Hepatocyte (in vitro differentiated cells): ENCODE measurements around the gene NAP1L4. TPM values are rescaled to one million over a fixed set of nuclear protein-coding genes. Genes with fewer than 3 reads are reported as not detected.
A peak's percentile ranks its signal among the peaks of the same experiment; 100 is the strongest.

Source experiments
- DNase-seq: peaks from one replicate; pipeline ENCODE4 v3.0.0-alpha.2; 2016; ENCODE audit warnings: low spot score
- H2AFZ ChIP-seq: fragments of 200-600 bp; sonication (generic); 2 replicates; pipeline ENCODE4 v1.6.0; 2016; ENCODE audit warnings: antibody characterized with exemption, mild to moderate bottlenecking
- H3K27ac ChIP-seq: fragments of 200-600 bp; sonication (generic); 2 replicates; pipeline ENCODE4 v1.5.1; 2016; ENCODE audit warnings: mild to moderate bottlenecking
- H3K27me3 ChIP-seq: fragments of 200-600 bp; sonication (generic); 2 replicates; pipeline ENCODE4 v1.6.1; 2016
- H3K36me3 ChIP-seq: fragments of 200-600 bp; sonication (generic); replicated peaks from 2 replicates; pipeline ENCODE4 v1.5.1; 2016; ENCODE audit warnings: low read depth; ENCODE audit not compliant: insufficient read depth
- H3K4me1 ChIP-seq: fragments of 200-600 bp; sonication (generic); 2 replicates; pipeline ENCODE4 v1.5.1; 2016; ENCODE audit warnings: mild to moderate bottlenecking, moderate library complexity; ENCODE audit not compliant: insufficient read depth
- H3K4me2 ChIP-seq: fragments of 200-600 bp; sonication (generic); 2 replicates; pipeline ENCODE4 v1.6.0; 2016
- H3K4me3 ChIP-seq: fragments of 200-600 bp; sonication (generic); 2 replicates; pipeline ENCODE4 v1.5.1; 2016; ENCODE audit warnings: mild to moderate bottlenecking
- H3K79me2 ChIP-seq: fragments of 200-600 bp; sonication (generic); 2 replicates; pipeline ENCODE4 v1.6.0; 2017; ENCODE audit warnings: mild to moderate bottlenecking
- H3K9me2 ChIP-seq: fragments of 200-600 bp; sonication (generic); replicated peaks from 2 replicates; pipeline ENCODE4 v1.6.0; 2017; ENCODE audit warnings: mild to moderate bottlenecking; ENCODE audit not compliant: insufficient read depth
- H3K9me3 ChIP-seq: fragments of 200-600 bp; sonication (generic); 2 replicates; pipeline ENCODE4 v1.5.1; 2016; ENCODE audit warnings: low read depth, mild to moderate bottlenecking
- H4K20me1 ChIP-seq: fragments of 200-600 bp; sonication (generic); 2 replicates; pipeline ENCODE4 v1.6.0; 2016; ENCODE audit warnings: mild to moderate bottlenecking; ENCODE audit not compliant: insufficient read depth, poor library complexity, severe bottlenecking
- EZH2 ChIP-seq: fragments of 200-600 bp; sonication (generic); IDR thresholded peaks from 2 replicates; pipeline ENCODE4 v1.6.1; 2016; ENCODE audit warnings: antibody characterized with exemption, mild to moderate bottlenecking, borderline replicate concordance
- EZH2phosphoT487 ChIP-seq: fragments of 200-600 bp; sonication (generic); IDR thresholded peaks from one replicate; pipeline ENCODE4 v1.6.1; 2018; ENCODE audit warnings: antibody characterized with exemption, mild to moderate bottlenecking, low read depth, moderate library complexity; ENCODE audit not compliant: unreplicated experiment, severe bottlenecking
- WGBS: methylation state at CpG from one replicate; pipeline ENCODE4 v1.1.6; 2016; ENCODE audit warnings: low lambda C conversion rate; ENCODE audit errors: missing lambda C conversion rate; 5-methylcytosine and 5-hydroxymethylcytosine counted together
- polyA plus RNA-seq: library from polyadenylated mRNA; unstranded; fragments of >200 nt; fragmentation: Nextera tagmentation; extraction: Ambion mirVana; gene quantifications from 2 replicates; pipeline ENCODE4 v1.2.1, GENCODE V29; 2016
- total RNA-seq: library from RNA; depleted of rRNA; stranded (reverse); fragments of >200 nt; gene quantifications from 2 replicates; pipeline ENCODE4 v1.2.3, GENCODE V29; 2014
- TF ChIP-seq, protein P1 (sequence below): fragments of 200-600 bp; sonication (generic); IDR thresholded peaks from 2 replicates; pipeline ENCODE4 v1.5.1; 2016; ENCODE audit warnings: antibody characterized with exemption, mild to moderate bottlenecking; ENCODE audit not compliant: poor library complexity

The NAP1L4 gene
- total and polyA plus RNA-seq, 2 experiments from 2014 or later = 79.0 to 118 TPM

DNA sequence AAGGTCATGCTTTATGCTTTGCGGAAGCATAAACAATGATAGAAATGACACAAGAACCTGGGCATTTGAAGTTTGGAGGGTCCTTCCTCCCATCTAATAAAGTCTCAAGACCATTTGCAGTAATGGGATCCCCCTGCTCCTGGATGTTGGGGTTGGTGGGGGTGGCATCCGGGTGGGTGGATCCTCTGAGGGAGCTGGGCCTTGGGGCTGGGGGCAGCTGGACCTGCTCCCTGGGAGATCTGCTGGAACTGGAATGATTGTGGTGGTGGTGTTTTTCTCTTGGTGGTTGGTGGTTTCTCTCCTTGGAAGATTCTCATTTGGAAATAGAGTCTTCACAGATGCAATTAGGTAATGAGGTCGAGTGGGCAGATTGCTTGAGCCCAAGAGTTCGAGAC lies 2.2 kb upstream of the NAP1L4 start:
- peaks cover 13% of the 10 kb centered on the region for H3K4me1 ChIP-seq
- DNase-seq = no peak

DNA sequence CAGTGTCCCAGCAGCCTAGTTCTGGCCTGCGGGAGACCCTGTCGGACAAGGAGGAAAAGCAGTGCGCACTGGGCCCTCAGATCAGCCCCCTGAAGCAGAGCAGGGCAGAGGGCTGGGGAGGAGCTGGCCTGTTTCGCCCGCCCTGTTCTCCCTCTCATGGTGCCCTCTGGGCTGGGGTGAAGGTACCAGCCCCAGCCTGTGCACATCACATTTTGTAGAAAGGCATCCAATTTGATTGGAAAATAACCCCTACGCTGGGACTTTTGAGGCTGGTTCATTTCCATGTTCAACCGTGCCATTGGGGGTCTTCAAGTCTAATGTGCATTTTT lies 832 bp upstream of the NAP1L4 start:
- 32% methylated on average over 7 of the region's 7 CpGs for WGBS
- Histone ChIP-seq H3K27me3 (no peaks in the 10 kb centered on the region), H3K27ac (no peak overlapping the region), H3K9me2 (no peaks in the 10 kb centered on the region), H4K20me1 (peaks cover 33% of the 10 kb centered on the region), H3K36me3 (no peaks in the 10 kb centered on the region), H3K79me2 (peaks cover 37% of the 10 kb centered on the region), H3K4me2 (peak overlapping the region; percentile 84), H3K9me3 (no peaks in the 10 kb centered on the region), H3K4me1 (peaks cover 25% of the 10 kb centered on the region), H2AFZ (peak overlapping the region; percentile 66), H3K4me3 (peak overlapping the region; percentile 48)
- no peak for DNase-seq
- TF ChIP-seq, protein P1, sequence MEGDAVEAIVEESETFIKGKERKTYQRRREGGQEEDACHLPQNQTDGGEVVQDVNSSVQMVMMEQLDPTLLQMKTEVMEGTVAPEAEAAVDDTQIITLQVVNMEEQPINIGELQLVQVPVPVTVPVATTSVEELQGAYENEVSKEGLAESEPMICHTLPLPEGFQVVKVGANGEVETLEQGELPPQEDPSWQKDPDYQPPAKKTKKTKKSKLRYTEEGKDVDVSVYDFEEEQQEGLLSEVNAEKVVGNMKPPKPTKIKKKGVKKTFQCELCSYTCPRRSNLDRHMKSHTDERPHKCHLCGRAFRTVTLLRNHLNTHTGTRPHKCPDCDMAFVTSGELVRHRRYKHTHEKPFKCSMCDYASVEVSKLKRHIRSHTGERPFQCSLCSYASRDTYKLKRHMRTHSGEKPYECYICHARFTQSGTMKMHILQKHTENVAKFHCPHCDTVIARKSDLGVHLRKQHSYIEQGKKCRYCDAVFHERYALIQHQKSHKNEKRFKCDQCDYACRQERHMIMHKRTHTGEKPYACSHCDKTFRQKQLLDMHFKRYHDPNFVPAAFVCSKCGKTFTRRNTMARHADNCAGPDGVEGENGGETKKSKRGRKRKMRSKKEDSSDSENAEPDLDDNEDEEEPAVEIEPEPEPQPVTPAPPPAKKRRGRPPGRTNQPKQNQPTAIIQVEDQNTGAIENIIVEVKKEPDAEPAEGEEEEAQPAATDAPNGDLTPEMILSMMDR = no peak
- TF ChIP-seq EZH2phosphoT487 (no peak), EZH2 (no peak)

More for the DNA sequence above, 2.2 kb upstream of the NAP1L4 start:
- H2AFZ ChIP-seq = no peak overlapping the region
- H3K36me3 ChIP-seq = no peaks in the 10 kb centered on the region
- H3K79me2 ChIP-seq = peaks cover 24% of the 10 kb centered on the region
- no peak overlapping the region for H3K27ac ChIP-seq
- no peaks in the 10 kb centered on the region for H3K9me2 ChIP-seq
- no peaks in the 10 kb centered on the region for H3K27me3 ChIP-seq
- H4K20me1 ChIP-seq = peaks cover 19% of the 10 kb centered on the region
- no peak overlapping the region for H3K4me2 ChIP-seq
- no peak overlapping the region for H3K4me3 ChIP-seq
- H3K9me3 ChIP-seq = no peaks in the 10 kb centered on the region
- TF ChIP-seq, protein P1 = no peak
- TF ChIP-seq EZH2phosphoT487 (no peak), EZH2 (no peak)
- WGBS = 89% methylated on average over 4 of the region's 4 CpGs

DNA sequence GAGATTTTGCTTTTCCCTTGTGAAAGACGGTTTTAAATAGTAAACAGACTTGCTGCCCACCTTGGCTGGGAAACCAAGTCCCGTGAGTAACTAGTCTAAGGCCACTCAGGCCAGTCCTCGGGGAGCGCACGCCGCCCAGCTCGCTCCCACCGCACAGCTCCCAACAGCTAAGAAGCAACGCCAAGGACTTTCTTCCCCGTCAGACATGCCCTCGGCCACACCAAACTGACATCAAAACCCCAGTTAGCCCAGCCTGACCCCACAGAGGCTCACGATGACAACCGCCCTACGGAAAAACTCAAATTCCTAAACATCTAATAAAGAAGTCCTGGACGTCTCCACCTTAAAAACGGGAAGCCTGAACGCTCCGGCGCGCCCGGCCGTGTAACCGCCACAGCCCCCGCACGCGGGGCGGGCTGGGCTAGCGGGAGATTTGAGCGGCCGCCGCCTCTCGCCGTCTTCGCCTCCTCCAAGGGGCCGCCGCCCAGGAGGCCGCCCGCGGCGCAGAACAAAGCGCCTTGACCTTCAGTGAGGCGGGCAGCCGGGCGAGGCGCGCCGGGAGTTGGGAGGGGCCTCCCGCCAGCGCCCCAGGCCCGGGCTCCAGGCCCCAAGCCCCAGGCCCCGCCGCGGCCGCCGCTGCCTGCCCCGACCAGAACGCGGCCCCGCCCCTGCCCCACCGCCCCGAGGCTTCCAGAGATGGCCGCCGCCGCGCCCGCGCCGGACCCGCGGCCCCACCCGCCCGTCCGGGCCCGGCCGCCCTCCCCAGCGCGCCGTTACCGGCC lies 486 bp downstream of the NAP1L4 start:
- H3K4me1 ChIP-seq = peaks cover 28% of the 10 kb centered on the region
- H3K4me3 ChIP-seq = peak overlapping the region; percentile 77
- no peaks in the 10 kb centered on the region for H3K27me3 ChIP-seq
- no peaks in the 10 kb centered on the region for H3K36me3 ChIP-seq
- WGBS = under 1% methylated on average over 33 of the region's 79 CpGs
- peak overlapping the region; percentile 99 for H3K27ac ChIP-seq
- H3K4me2 ChIP-seq = peak overlapping the region; percentile 90
- H3K9me3 ChIP-seq = no peaks in the 10 kb centered on the region
- no peak for TF ChIP-seq EZH2phosphoT487
- TF ChIP-seq EZH2 = no peak
- TF ChIP-seq, protein P1 = no peak
- no peaks in the 10 kb centered on the region for H3K9me2 ChIP-seq
- H3K79me2 ChIP-seq = peaks cover 50% of the 10 kb centered on the region
- peak; percentile 85 for DNase-seq
- H2AFZ ChIP-seq = peak overlapping the region; percentile 65
- peaks cover 46% of the 10 kb centered on the region for H4K20me1 ChIP-seq
